CD4-positive, alpha-beta memory T cell (primary cell): ENCODE data around the gene ZBTB24. TPM values are rescaled to one million over a fixed set of nuclear protein-coding genes. Genes with fewer than 3 reads are reported as not detected.

Experiments used
- CTCF ChIA-PET: fragments of 350-600 bp; sonication (Branson Sonifier 250); formaldehyde crosslinking; loops from one replicate; lab custom pipeline; 2021; ENCODE audit warnings: inconsistent platforms; ENCODE audit not compliant: partially characterized antibody; lab: Charles Lee
- POLR2A ChIA-PET: fragments of 350-600 bp; sonication (Branson Sonifier 250); formaldehyde crosslinking; loops from one replicate; lab custom pipeline; 2021; ENCODE audit not compliant: partially characterized antibody; lab: Charles Lee
- DNase-seq, 5 donors: peaks; one replicate each; pipeline versions ENCODE4 v3.0.0 to v3.0.0-alpha.2; 2020 to 2022; ENCODE audit warnings: mixed read lengths in 1 of 5
- H3K27ac ChIP-seq: one replicate; pipeline ENCODE4 v1.7.0; 2013; ENCODE audit warnings: low read depth, low read length
- H3K27me3 ChIP-seq: 2 replicates; pipeline ENCODE4 v1.7.0; 2013; ENCODE audit warnings: mild to moderate bottlenecking, low read length, moderate library complexity; ENCODE audit not compliant: insufficient read depth
- H3K36me3 ChIP-seq: 2 replicates; pipeline ENCODE4 v1.7.0; 2013; ENCODE audit warnings: mild to moderate bottlenecking, low read length, moderate library complexity; ENCODE audit not compliant: insufficient read depth
- H3K4me1 ChIP-seq: 2 replicates; pipeline ENCODE4 v1.7.0; 2013; ENCODE audit warnings: mild to moderate bottlenecking, low read length, moderate library complexity; ENCODE audit not compliant: insufficient read depth
- H3K4me3 ChIP-seq, 2 donors: one replicate each; pipeline ENCODE4 v1.7.0; 2013; ENCODE audit warnings: low read length in 2 of 2, mild to moderate bottlenecking in 1 of 2
- H3K9me3 ChIP-seq, 2 donors: one replicate each; pipeline ENCODE4 v1.7.0; 2013; ENCODE audit warnings: low read length in 2 of 2, control low read depth in 1 of 2; ENCODE audit not compliant: control insufficient read depth in 1 of 2
- H3K27ac Mint-ChIP-seq, 7 donors: one replicate each; pipeline ENCODE4 v1.8.0; 2020 to 2021; ENCODE audit warnings: mixed read lengths in 7 of 7, mild to moderate bottlenecking in 6 of 7, inconsistent platforms in 3 of 7, moderate library complexity in 3 of 7
- H3K27me3 Mint-ChIP-seq, 2 donors: one replicate each; pipeline ENCODE4 v1.8.0; 2020 to 2021; ENCODE audit warnings: mixed read lengths in 2 of 2
- H3K36me3 Mint-ChIP-seq, 2 donors: one replicate each; pipeline ENCODE4 v1.8.0; 2020 to 2021; ENCODE audit warnings: mixed read lengths in 2 of 2, inconsistent platforms in 1 of 2, mild to moderate bottlenecking in 1 of 2
- H3K4me1 Mint-ChIP-seq, 4 donors: one replicate each; pipeline ENCODE4 v1.8.0; 2020 to 2021; ENCODE audit warnings: mixed read lengths in 4 of 4, mild to moderate bottlenecking in 1 of 4
- H3K4me3 Mint-ChIP-seq, 8 donors: one replicate each; pipeline ENCODE4 v1.8.0; 2020 to 2021; ENCODE audit warnings: mixed read lengths in 8 of 8, mild to moderate bottlenecking in 7 of 8, moderate library complexity in 6 of 8, inconsistent platforms in 3 of 8
- H3K9me3 Mint-ChIP-seq, 8 donors: one replicate each; pipeline ENCODE4 v1.8.0; 2020 to 2021; ENCODE audit warnings: mixed read lengths in 8 of 8, mild to moderate bottlenecking in 5 of 8, inconsistent platforms in 3 of 8, moderate library complexity in 1 of 8
- intact Hi-C: fragments of 100-400 bp; cut with micrococcal nuclease; formaldehyde crosslinking; loops from one replicate; pipeline ENCODE4 v1.15.1; 2023
- polyA plus RNA-seq, 2 donors: library from polyadenylated mRNA; unstranded; fragments of 300-500 nt; fragmentation: Illumina TruSeq; gene quantifications; one replicate each; pipeline ENCODE4 v1.2.3, GENCODE V29; 2021
- total RNA-seq, 2 experiments: library from RNA; stranded (reverse); gene quantifications; one replicate each; pipeline ENCODE4 v1.2.3, GENCODE V29; 2021

Gene ZBTB24
- total and polyA plus RNA-seq, 4 experiments from 2014 or later = 8.5 to 28.4 (median 19.3) TPM

GRCh38 chr6:109454496-109455436 lies 28.3 kb downstream of the ZBTB24 start:
- Histone ChIP-seq H3K4me1 (peaks cover 81% of the 10 kb centered on the region), H3K4me3 (peak overlapping the region; percentile 76 to 91), H3K36me3 (peaks cover 10% of the 10 kb centered on the region), H3K27ac (peak overlapping the region; percentile 94), H3K27me3 (no peaks in the 10 kb centered on the region), H3K9me3 (no peaks in the 10 kb centered on the region)
- Mint-ChIP-seq H3K4me1 (peaks cover 44 to 81% (median 64%) of the 10 kb centered on the region in 4 donors), H3K27me3 (no peaks in the 10 kb centered on the region), H3K27ac (peak overlapping the region; percentile 95 to 100 (median 99)), H3K9me3 (no peaks in the 10 kb centered on the region), H3K36me3 (peaks cover 6 to 20% of the 10 kb centered on the region in 2 donors), H3K4me3 (peak overlapping the region; percentile 87 to 99 (median 98))
- DNase-seq = peak; percentile 80 to 94 (median 85)
- intact Hi-C loops = loop anchor here (1.0 to 10.0 kb wide), 5 partner anchors 14 to 1360 kb away; partner anchors contain the start of genes AK9, CD164, CDK19 and FIG4
- POLR2A ChIA-PET = interaction anchor here (0.6 to 13.4 kb wide), 18 partner anchors 9 to 725 kb away, joined by 3 to 220 read pairs (median 8); partner anchors contain the start of genes AK9, CD164, CDC40 and CEP57L1
- CTCF ChIA-PET = interaction anchor here (0.8 to 8.6 kb wide), 9 partner anchors 10 to 585 kb away, joined by 3 to 70 read pairs (median 4); partner anchors contain the start of genes PPIL6, SMPD2 and ZBTB24

- Histone ChIP-seq H3K27me3 (no peaks in the 10 kb centered on the region), H3K4me3 (peak overlapping the region; percentile 76 to 91), H3K27ac (peak overlapping the region; percentile 94), H3K4me1 (peaks cover 85% of the 10 kb centered on the region), H3K36me3 (peaks cover 10% of the 10 kb centered on the region), H3K9me3 (no peaks in the 10 kb centered on the region)
- ChIA-PET CTCF (interaction anchor here (0.8 to 8.6 kb wide), 5 partner anchors 11 to 586 kb away, joined by 3 to 70 read pairs (median 4); partner anchors contain the start of genes PPIL6 and SMPD2), POLR2A (interaction anchor here (0.7 to 13.4 kb wide), 11 partner anchors 10 to 887 kb away, joined by 3 to 220 read pairs (median 9); partner anchors contain the start of genes AK9, CD164, CDC40 and CEP57L1)
- Mint-ChIP-seq H3K4me3 (peak overlapping the region; percentile 87 to 98 (median 95)), H3K27me3 (no peaks in the 10 kb centered on the region), H3K36me3 (peaks cover 7 to 23% of the 10 kb centered on the region in 2 donors), H3K27ac (peak overlapping the region; percentile 94 to 100 (median 99)), H3K9me3 (no peaks in the 10 kb centered on the region), H3K4me1 (peaks cover 41 to 78% (median 61%) of the 10 kb centered on the region in 4 donors)
- no peak for DNase-seq
- intact Hi-C loops = loop anchor here (10.0 kb wide), 1 partner anchor 1361 kb away; the partner anchor contains the start of gene CDK19
Measured at GRCh38 chr6:109453594-109454495, 29.2 kb downstream of the ZBTB24 start.

GRCh38 chr6:109453156-109453555 lies 29.9 kb downstream of the ZBTB24 start:
- Histone ChIP-seq H3K9me3 (no peaks in the 10 kb centered on the region), H3K4me1 (peaks cover 84% of the 10 kb centered on the region), H3K27ac (no peak overlapping the region), H3K36me3 (peaks cover 10% of the 10 kb centered on the region), H3K4me3 (no peak overlapping the region), H3K27me3 (no peaks in the 10 kb centered on the region)
- peaks cover 39 to 77% (median 59%) of the 10 kb centered on the region in 4 donors for H3K4me1 Mint-ChIP-seq
- H3K27ac Mint-ChIP-seq = peak overlapping the region; percentile 15 to 99 (median 86)
- H3K27me3 Mint-ChIP-seq = no peaks in the 10 kb centered on the region
- H3K9me3 Mint-ChIP-seq = peaks cover 0 to 1% (median 0%) of the 10 kb centered on the region in 8 donors
- peak overlapping the region in 4 of 8 donors; percentile 4 to 32 (median 31) for H3K4me3 Mint-ChIP-seq
- ChIA-PET CTCF (interaction anchor here (1.2 to 8.6 kb wide), 2 partner anchors 10 to 38 kb away, joined by 4 to 70 read pairs; partner anchors contain the start of genes PPIL6 and SMPD2), POLR2A (interaction anchor here (0.6 to 13.4 kb wide), 10 partner anchors 10 to 887 kb away, joined by 3 to 220 read pairs (median 9); partner anchors contain the start of genes AK9, CD164, CEP57L1 and FIG4)
- no peak for DNase-seq
- peaks cover 7 to 27% of the 10 kb centered on the region in 2 donors for H3K36me3 Mint-ChIP-seq
- intact Hi-C loops = loop anchor here (10.0 kb wide), 1 partner anchor 1362 kb away; the partner anchor contains the start of gene CDK19

GRCh38 chr6:109452181-109452580 lies 30.8 kb downstream of the ZBTB24 start:
- ChIA-PET CTCF (interaction anchor here (1.5 to 8.6 kb wide), 2 partner anchors 9 to 30 kb away, joined by 4 to 70 read pairs; partner anchors contain the start of genes PPIL6 and SMPD2), POLR2A (interaction anchor here (1.0 to 13.4 kb wide), 7 partner anchors 9 to 239 kb away, joined by 4 to 220 read pairs (median 11); partner anchors contain the start of genes AK9, CD164, FIG4 and PPIL6)
- Mint-ChIP-seq H3K4me3 (peak overlapping the region in 3 of 8 donors; percentile 27 to 46 (median 40)), H3K4me1 (peaks cover 32 to 72% (median 53%) of the 10 kb centered on the region in 4 donors), H3K27me3 (no peaks in the 10 kb centered on the region), H3K36me3 (peaks cover 7 to 30% of the 10 kb centered on the region in 2 donors), H3K9me3 (peaks cover 0 to 1% (median 0%) of the 10 kb centered on the region in 8 donors), H3K27ac (peak overlapping the region in 6 of 7 donors; percentile 43 to 97 (median 74))
- H3K27ac ChIP-seq = no peak overlapping the region
- intact Hi-C loops = loop anchor here (10.0 kb wide), 1 partner anchor 1363 kb away; the partner anchor contains the start of gene CDK19
- no peak overlapping the region for H3K4me3 ChIP-seq
- no peaks in the 10 kb centered on the region for H3K9me3 ChIP-seq
- peaks cover 76% of the 10 kb centered on the region for H3K4me1 ChIP-seq
- DNase-seq = no peak
- no peaks in the 10 kb centered on the region for H3K27me3 ChIP-seq
- H3K36me3 ChIP-seq = peaks cover 10% of the 10 kb centered on the region

GRCh38 chr6:109451376-109451775 lies 31.6 kb downstream of the ZBTB24 start:
- Mint-ChIP-seq H3K4me3 (peak overlapping the region in 1 of 8 donors; percentile 31), H3K9me3 (peaks cover 0 to 1% (median 0%) of the 10 kb centered on the region in 8 donors), H3K4me1 (peaks cover 28 to 67% (median 46%) of the 10 kb centered on the region in 4 donors), H3K27ac (peak overlapping the region in 6 of 7 donors; percentile 46 to 97 (median 68)), H3K27me3 (no peaks in the 10 kb centered on the region), H3K36me3 (peaks cover 10 to 34% of the 10 kb centered on the region in 2 donors)
- CTCF ChIA-PET = interaction anchor here (0.7 to 8.6 kb wide), 4 partner anchors 8 to 513 kb away, joined by 3 to 70 read pairs (median 4); partner anchors contain the start of genes PPIL6 and SMPD2
- Histone ChIP-seq H3K4me1 (peaks cover 68% of the 10 kb centered on the region), H3K4me3 (no peak overlapping the region), H3K36me3 (peaks cover 17% of the 10 kb centered on the region), H3K9me3 (no peaks in the 10 kb centered on the region), H3K27me3 (no peaks in the 10 kb centered on the region), H3K27ac (no peak overlapping the region)
- POLR2A ChIA-PET = interaction anchor here (10.6 to 13.4 kb wide), 2 partner anchors 8 to 68 kb away, joined by 148 to 220 read pairs; partner anchors contain the start of genes CD164, PPIL6 and SMPD2
- intact Hi-C loops = loop anchor here (10.0 kb wide), 1 partner anchor 1363 kb away; the partner anchor contains the start of gene CDK19
- DNase-seq = no peak
